ENCODE results near the gene DNAH1. TPM values are rescaled to one million over a fixed set of nuclear protein-coding genes. Genes with fewer than 3 reads are reported as not detected.

DNAH1 gene
- total and polyA plus RNA-seq, 2 of the 4 experiments (the other 2 are of a cell fraction): 2.0 to 4.0 TPM

- BruUV-seq (replicated peaks): no TSS peak
- Histone ChIP-seq H4K8ac (ENCODE audit: low read depth in 2 of 2, low read length in 2 of 2) (no peak overlapping the region), H3K9me3 (ENCODE audit: control insufficient read depth, insufficient read depth, low read length) (no peaks in the 10 kb centered on the region), H3K4me1 (ENCODE audit: control insufficient read depth, insufficient read depth, low read length) (no peaks in the 10 kb centered on the region), H3K56ac (ENCODE audit: extremely low read depth, insufficient read depth, low read length) (no peak overlapping the region), H3K9ac (ENCODE audit: low read depth, low read length) (no peak overlapping the region), H2BK5ac (ENCODE audit: low read depth, low read length, poor library complexity, severe bottlenecking) (no peak overlapping the region), H3K9me1 (ENCODE audit: insufficient read depth, low read length) (no peaks in the 10 kb centered on the region), H2BK20ac (ENCODE audit: low read depth, low read length) (no peak overlapping the region), H4K5ac (ENCODE audit: low read depth, low read length) (no peak overlapping the region), H2AFZ (replicated peaks; ENCODE audit: low read length, poor library complexity) (no peak overlapping the region), H2BK120ac (ENCODE audit: low read depth, low read length) (no peak overlapping the region), H3K4me3 (ENCODE audit: insufficient read depth, low read depth, low read length) (no peak overlapping the region), H2AK5ac (ENCODE audit: low read depth, low read length) (no peak overlapping the region), H2AK9ac (replicated peaks; ENCODE audit: low read depth, low read length, poor library complexity) (no peak overlapping the region), H3K14ac (replicated peaks; ENCODE audit: low read depth, low read length) (no peak overlapping the region), H3K27ac (ENCODE audit: insufficient read depth, low read length) (no peak overlapping the region), H4K20me1 (ENCODE audit: insufficient read depth, low read length) (0 out of 2 replicates have a peak, but pooled peaks cover 4% of the 10 kb centered on the region), H2BK15ac (ENCODE audit: low read depth, low read length) (no peak overlapping the region), H3K23ac (ENCODE audit: low read depth, low read length) (no peak overlapping the region), H4K91ac (ENCODE audit: insufficient read depth, low read depth, low read length) (no peak overlapping the region), H3K79me1 (ENCODE audit: low read depth in 1 of 2, low read length in 2 of 2) (no peaks in the 10 kb centered on the region), H3K4ac (ENCODE audit: low read depth, low read length) (no peak overlapping the region), H3K4me2 (ENCODE audit: low read depth, low read length) (no peak overlapping the region), H3K36me3 (ENCODE audit: control insufficient read depth, insufficient read depth, low read length) (no peaks in the 10 kb centered on the region), H3K27me3 (ENCODE audit: control insufficient read depth, insufficient read depth, low read length) (peaks cover 3% of the 10 kb centered on the region), H3K18ac (ENCODE audit: low read depth, low read length) (no peak overlapping the region)
- in situ Hi-C loops (cut with MboI; ENCODE audit: low sequenced_read_pairs) (no loop called here), dilution Hi-C loops (cut with HindIII; ENCODE audit: low sequenced_read_pairs, unreplicated experiment) (no loop called here), intact Hi-C loops (cut with micrococcal nuclease) (no loop called here)
- ChIA-PET CTCF (interaction anchor here (1.2 kb wide), 1 partner anchor 13 kb away, joined by 3 read pairs; no protein-coding TSS in a partner anchor), POLR2A (ENCODE audit: unreplicated experiment) (no interaction called here)
- no peak for DNase-seq
- no peak for ATAC-seq (ENCODE audit: low read depth)
- WGBS, 2 experiments (ENCODE audit: extremely low coverage in 2 of 2, insufficient read length in 1 of 2): 45% methylated on average over 3 of the region's 9 CpGs; no CpG with 5 or more reads in 1 of the 2 experiments
- TF ChIP-seq MXI1 (IDR thresholded peaks at IDR 0.05; ENCODE audit: borderline replicate concordance, low read depth, low read length) (no peak), RAD21 (IDR thresholded peaks at IDR 0.05; ENCODE audit: low read length) (no peak), MAZ (IDR thresholded peaks at IDR 0.05; ENCODE audit: borderline replicate concordance, low read depth, low read length) (no peak), NFE2L2 (IDR thresholded peaks at IDR 0.05; ENCODE audit: low read depth, low read length) (no peak), MAFK (IDR thresholded peaks at IDR 0.05; ENCODE audit: low read depth, low read length) (no peak), CHD1 (IDR thresholded peaks at IDR 0.05; ENCODE audit: low read depth, low read length) (no peak), FOS (IDR thresholded peaks at IDR 0.05; ENCODE audit: low read depth, low read length) (no peak), SMC3 (IDR thresholded peaks at IDR 0.05; ENCODE audit: low read depth, low read length) (no peak), RFX5 (IDR thresholded peaks at IDR 0.05; ENCODE audit: low read depth, low read length) (no peak), USF2 (IDR thresholded peaks at IDR 0.05; ENCODE audit: low read depth, low read length) (no peak), ELK1 (IDR thresholded peaks at IDR 0.05; ENCODE audit: borderline replicate concordance, low read depth, low read length) (no peak), CTCF (conservative IDR thresholded peaks at IDR 0.05; ENCODE audit: low read depth, low read length) (no peak), POLR2A (IDR thresholded peaks at IDR 0.05; ENCODE audit: low read depth, low read length) (no peak)
Observed at GRCh38 chr3:52384019-52384761, 68.1 kb downstream of the DNAH1 start.
